Measurements from ENCODE around the gene SLC6A2.

Gene SLC6A2

DNA sequence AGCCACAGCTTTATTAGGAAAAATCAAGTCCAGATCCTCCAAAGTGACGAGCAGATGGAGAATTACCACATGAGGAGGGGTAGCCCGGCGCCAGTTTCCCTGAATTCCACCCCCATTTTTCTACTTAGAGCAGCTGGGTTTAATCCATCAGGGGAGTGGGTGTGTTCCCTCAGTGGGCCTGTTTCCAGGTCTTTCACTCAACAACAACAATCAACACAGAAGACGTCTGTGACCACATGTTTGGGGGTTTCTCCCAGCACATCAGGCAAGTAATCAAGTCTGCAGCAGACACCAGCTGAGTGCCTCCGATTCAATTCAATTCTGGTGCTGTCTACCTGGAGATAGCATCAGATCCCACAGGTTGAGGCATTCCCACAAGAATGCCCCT is 6.8 kb downstream of the SLC6A2 start:
- H3K4me3 ChIP-seq (ENCODE audit: low read length), result no peak overlapping the region
- H3K36me3 ChIP-seq (ENCODE audit: insufficient read depth, low read length), result no peaks in the 10 kb centered on the region
- H3K9me3 ChIP-seq (ENCODE audit: insufficient read depth, low read depth, low read length), result no peaks in the 10 kb centered on the region
- WGBS, result 89% methylated on average over 5 of the region's 5 CpGs
- no peak overlapping the region for H3K27ac ChIP-seq (ENCODE audit: low read depth, low read length)
- H3K4me1 ChIP-seq (ENCODE audit: insufficient read depth, low read length), result no peaks in the 10 kb centered on the region
- peaks cover 30% of the 10 kb centered on the region for H3K27me3 ChIP-seq (ENCODE audit: insufficient read depth, low read length)
- no peak overlapping the region for H3K9ac ChIP-seq (ENCODE audit: low read depth, low read length)

DNA sequence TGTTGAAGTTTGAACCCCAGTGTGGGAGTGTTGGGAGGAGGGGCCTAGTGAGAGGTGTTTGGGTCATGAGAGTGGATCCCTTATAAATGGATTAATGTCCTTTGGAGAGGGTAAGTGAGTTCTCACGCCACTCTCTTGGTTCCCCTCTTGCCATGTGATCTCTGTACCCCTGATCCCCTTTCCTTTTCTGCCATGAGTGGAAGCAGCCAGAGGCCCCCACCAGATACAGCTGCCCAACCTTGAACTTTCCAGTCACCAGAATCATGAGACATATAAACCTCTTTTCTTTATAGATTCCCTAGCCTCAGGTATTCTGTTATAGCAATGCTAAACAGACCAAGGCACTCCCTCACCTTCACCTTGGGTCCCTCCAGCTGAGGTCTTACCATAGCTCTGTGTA is 7.4 kb downstream of the SLC6A2 start:
- 92% methylated on average over 1 of the region's 1 CpG for WGBS
- no peaks in the 10 kb centered on the region for H3K9me3 ChIP-seq (ENCODE audit: insufficient read depth, low read depth, low read length)
- no peak overlapping the region for H3K4me3 ChIP-seq (ENCODE audit: low read length)
- H3K27me3 ChIP-seq (ENCODE audit: insufficient read depth, low read length), result peaks cover 24% of the 10 kb centered on the region
- no peak overlapping the region for H3K9ac ChIP-seq (ENCODE audit: low read depth, low read length)
- no peak overlapping the region for H3K27ac ChIP-seq (ENCODE audit: low read depth, low read length)
- peaks cover 3% of the 10 kb centered on the region for H3K4me1 ChIP-seq (ENCODE audit: insufficient read depth, low read length)
- no peaks in the 10 kb centered on the region for H3K36me3 ChIP-seq (ENCODE audit: insufficient read depth, low read length)

DNA sequence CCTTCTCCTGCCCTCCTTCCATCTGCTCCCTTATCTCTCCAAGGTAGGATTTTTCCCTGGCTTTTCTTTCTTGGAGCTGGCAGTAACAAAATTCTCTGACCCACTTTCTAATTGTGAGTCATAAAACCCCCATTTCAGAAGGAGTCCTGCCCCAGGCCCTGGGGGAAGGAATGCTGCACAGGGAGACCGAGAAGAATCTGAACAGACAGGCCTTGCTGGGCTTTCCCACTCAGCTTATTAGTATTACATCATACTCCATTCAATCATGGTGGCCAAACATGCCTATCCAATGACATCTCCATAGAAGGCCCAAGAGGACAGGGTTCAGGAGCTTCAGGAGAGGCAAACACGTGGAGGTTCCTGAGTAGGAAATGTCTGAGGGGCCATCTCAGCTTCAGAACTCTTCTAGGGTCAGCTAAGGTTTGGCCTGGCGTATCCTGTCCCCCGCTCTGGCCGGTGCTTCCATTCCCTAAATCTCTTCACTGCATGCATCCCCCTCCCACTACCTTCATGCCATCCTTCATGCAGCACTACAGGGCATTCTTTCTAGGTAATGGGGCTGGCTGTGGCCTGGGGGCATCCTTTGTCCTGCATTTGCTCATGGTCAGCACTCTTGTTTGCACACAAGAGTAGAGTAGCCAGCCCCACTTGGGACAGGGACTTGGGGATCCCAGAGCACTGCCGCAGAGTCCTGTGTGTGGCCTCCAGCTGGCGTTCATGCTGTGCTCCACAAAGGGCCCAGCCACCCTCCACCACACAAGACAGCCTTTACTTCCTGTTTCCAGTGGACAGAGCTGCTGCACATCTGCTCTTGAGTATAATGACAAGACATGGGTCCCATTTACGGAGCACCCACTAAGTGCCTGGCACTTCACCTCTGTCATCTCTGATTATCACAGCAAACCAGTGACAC is 8.2 kb downstream of the SLC6A2 start:
- peaks cover 16% of the 10 kb centered on the region for H3K27me3 ChIP-seq (ENCODE audit: insufficient read depth, low read length)
- WGBS, result 84% methylated on average over 8 of the region's 8 CpGs
- no peaks in the 10 kb centered on the region for H3K9me3 ChIP-seq (ENCODE audit: insufficient read depth, low read depth, low read length)
- H3K36me3 ChIP-seq (ENCODE audit: insufficient read depth, low read length), result no peaks in the 10 kb centered on the region
- peaks cover 8% of the 10 kb centered on the region for H3K4me1 ChIP-seq (ENCODE audit: insufficient read depth, low read length)
- H3K9ac ChIP-seq (ENCODE audit: low read depth, low read length), result no peak overlapping the region
- no peak overlapping the region for H3K27ac ChIP-seq (ENCODE audit: low read depth, low read length)
- H3K4me3 ChIP-seq (ENCODE audit: low read length), result no peak overlapping the region

DNA sequence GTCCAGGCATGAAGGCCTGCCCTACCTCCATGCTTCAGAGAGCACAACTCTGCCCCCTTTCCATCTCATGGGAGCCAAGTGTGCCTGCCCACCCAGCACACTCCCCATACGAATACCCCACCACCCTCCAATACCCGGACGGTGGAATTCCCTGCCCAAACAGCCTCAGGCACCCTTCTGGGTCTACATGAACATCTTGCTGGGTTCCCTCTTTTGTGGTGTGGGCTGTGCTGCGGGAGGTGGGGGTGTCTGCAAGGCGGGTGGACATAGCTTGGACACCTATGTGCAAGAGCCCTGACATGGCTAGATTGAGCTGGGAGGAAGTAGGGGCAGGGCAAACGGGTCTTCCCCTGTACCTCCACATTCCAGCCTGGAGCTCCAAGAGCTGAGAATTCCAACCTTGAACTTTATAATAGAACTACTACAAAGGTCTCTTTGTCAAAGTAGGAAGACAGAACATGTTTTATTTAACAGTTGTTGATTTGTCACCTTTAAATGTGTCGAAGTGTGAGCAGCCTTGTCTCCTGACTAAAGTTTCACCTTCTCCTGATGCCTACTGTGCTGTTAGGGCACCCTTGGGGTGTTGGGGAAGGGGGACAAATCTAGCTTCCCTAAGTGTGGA is 9.1 kb downstream of the SLC6A2 start:
- Histone ChIP-seq H3K27me3 (ENCODE audit: insufficient read depth, low read length) (0 out of 2 replicates have a peak, but pooled peaks cover 8% of the 10 kb centered on the region), H3K27ac (ENCODE audit: low read depth, low read length) (no peak overlapping the region)
- 93% methylated on average over 7 of the region's 7 CpGs for WGBS

DNA sequence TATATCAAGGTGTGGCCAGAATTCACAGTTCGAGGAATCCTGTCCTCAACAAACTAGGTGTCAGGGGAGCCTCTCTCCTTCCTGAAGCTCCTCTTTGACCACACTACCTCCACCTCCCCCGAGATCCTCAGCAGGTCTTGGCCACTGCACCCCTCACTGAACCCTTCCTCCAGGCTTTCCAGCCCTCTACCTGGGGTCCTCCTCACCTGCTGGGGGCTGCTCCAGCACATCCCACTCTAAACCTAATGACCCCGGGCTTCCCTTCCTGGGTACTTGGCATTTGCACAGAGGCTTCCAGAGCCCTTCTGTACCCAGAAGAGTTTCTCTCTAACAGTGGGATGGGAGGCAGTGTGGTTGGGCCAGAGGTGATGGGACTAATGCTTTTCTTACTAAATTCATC is 9.7 kb downstream of the SLC6A2 start:
- Histone ChIP-seq H3K36me3 (ENCODE audit: insufficient read depth, low read length) (no peaks in the 10 kb centered on the region), H3K9ac (ENCODE audit: low read depth, low read length) (no peak overlapping the region), H3K4me1 (ENCODE audit: insufficient read depth, low read length) (peaks cover 8% of the 10 kb centered on the region), H3K27me3 (ENCODE audit: insufficient read depth, low read length) (0 out of 2 replicates have a peak, but pooled peaks cover 3% of the 10 kb centered on the region), H3K9me3 (ENCODE audit: insufficient read depth, low read depth, low read length) (no peaks in the 10 kb centered on the region), H3K27ac (ENCODE audit: low read depth, low read length) (no peak overlapping the region), H3K4me3 (ENCODE audit: low read length) (no peak overlapping the region)
- 92% methylated on average over 3 of the region's 3 CpGs for WGBS

More for the DNA sequence above, 9.1 kb downstream of the SLC6A2 start:
- H3K4me1 ChIP-seq (ENCODE audit: insufficient read depth, low read length), result peaks cover 8% of the 10 kb centered on the region
- no peaks in the 10 kb centered on the region for H3K9me3 ChIP-seq (ENCODE audit: insufficient read depth, low read depth, low read length)
- no peak overlapping the region for H3K9ac ChIP-seq (ENCODE audit: low read depth, low read length)
- H3K36me3 ChIP-seq (ENCODE audit: insufficient read depth, low read length), result no peaks in the 10 kb centered on the region
- no peak overlapping the region for H3K4me3 ChIP-seq (ENCODE audit: low read length)

DNA sequence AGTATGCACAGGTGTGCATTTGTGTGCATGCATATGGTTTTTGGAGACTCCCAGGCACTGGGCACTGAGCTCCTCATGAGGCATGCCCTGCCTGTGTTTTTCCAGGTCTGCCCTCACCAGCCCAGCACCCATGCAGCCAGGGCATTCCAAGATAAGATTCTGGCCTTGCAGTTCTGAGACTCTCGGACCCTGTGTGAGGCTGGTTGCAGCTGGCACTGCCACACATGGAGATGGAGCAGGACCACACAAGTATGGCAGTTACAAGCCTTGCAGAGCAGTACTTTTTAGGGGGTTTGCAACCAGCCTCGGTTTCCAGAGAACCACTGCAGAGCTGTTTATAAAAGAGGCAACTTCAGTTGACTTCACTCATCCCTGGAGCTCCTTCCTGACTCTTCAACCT is 10.2 kb downstream of the SLC6A2 start:
- H3K9me3 ChIP-seq (ENCODE audit: insufficient read depth, low read depth, low read length), result no peaks in the 10 kb centered on the region
- H3K4me3 ChIP-seq (ENCODE audit: low read length), result no peak overlapping the region
- H3K36me3 ChIP-seq (ENCODE audit: insufficient read depth, low read length), result no peaks in the 10 kb centered on the region
- no peak overlapping the region for H3K9ac ChIP-seq (ENCODE audit: low read depth, low read length)
- H3K27ac ChIP-seq (ENCODE audit: low read depth, low read length), result no peak overlapping the region
- H3K27me3 ChIP-seq (ENCODE audit: insufficient read depth, low read length), result no peaks in the 10 kb centered on the region
- peaks cover 8% of the 10 kb centered on the region for H3K4me1 ChIP-seq (ENCODE audit: insufficient read depth, low read length)
- 87% methylated on average over 2 of the region's 2 CpGs for WGBS

DNA sequence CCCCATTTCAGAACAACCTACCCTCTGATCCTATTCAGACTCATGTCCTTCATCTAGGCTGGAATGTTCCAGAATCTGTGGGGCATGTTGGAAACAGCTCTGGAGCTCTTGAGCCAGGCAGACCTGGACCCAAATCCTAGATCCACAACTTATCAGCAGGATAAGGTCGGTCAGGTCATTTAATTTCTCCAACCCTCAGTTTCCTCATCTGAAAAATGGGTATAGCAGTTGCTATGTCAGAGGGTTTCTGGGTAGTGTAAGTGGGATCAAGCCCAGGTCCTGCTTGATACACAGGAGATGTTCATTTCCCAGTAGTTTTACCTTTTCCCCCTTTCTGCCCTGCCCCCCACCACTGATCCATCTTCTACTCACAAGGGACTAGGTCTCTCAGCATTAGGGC is 12.0 kb downstream of the SLC6A2 start:
- no peaks in the 10 kb centered on the region for H3K9me3 ChIP-seq (ENCODE audit: insufficient read depth, low read depth, low read length)
- WGBS, result 100% methylated on average over 1 of the region's 1 CpG
- H3K9ac ChIP-seq (ENCODE audit: low read depth, low read length), result no peak overlapping the region
- H3K36me3 ChIP-seq (ENCODE audit: insufficient read depth, low read length), result no peaks in the 10 kb centered on the region
- H3K4me1 ChIP-seq (ENCODE audit: insufficient read depth, low read length), result peaks cover 8% of the 10 kb centered on the region
- no peak overlapping the region for H3K4me3 ChIP-seq (ENCODE audit: low read length)
- no peak overlapping the region for H3K27ac ChIP-seq (ENCODE audit: low read depth, low read length)
- no peaks in the 10 kb centered on the region for H3K27me3 ChIP-seq (ENCODE audit: insufficient read depth, low read length)

DNA sequence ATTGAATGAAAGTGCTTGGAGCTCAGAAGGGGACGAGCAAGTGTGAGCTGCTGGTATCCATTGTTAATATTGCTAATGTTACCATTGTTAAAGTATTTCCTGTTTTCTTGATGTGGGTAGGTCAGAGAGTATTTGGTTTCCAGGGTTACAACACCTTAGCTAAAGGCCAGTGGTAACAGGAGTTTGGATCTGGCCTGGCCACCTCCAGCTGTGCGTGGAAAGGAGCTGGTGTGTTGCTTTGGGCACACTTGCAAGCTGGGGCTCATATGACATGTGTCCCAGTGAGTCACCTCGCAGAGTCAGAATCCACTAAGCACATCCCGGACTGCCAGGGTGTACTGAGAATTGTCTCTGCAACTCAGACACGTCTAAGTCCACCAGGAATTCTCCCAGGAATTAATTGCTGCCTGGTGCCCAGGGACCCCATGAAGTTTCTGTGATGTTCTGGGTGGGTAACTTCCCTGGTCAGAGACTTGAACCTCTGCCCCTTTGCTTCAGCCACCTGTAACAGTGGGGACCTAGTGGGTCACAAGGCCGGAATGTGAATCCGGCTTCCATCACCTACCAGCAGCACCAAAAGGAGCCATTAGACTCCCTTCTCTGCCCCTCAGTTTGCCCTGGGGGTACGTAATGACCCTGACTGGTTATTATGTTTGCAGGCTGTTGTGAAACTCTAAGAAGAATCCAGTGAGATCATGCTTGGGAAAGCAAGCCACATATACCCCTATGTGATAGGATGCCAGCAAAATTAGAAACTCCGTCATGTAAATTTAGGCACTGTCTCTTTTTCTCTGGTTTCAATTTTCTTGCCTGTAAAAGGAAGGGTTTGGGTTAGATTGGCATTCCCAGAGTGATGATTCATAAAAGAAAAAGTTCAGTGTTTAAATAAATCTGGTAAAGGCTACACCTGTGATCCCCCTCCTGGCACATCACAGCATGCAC is 12.8 kb downstream of the SLC6A2 start:
- Histone ChIP-seq H3K9me3 (ENCODE audit: insufficient read depth, low read depth, low read length) (no peaks in the 10 kb centered on the region), H3K4me1 (ENCODE audit: insufficient read depth, low read length) (peaks cover 8% of the 10 kb centered on the region), H3K4me3 (ENCODE audit: low read length) (no peak overlapping the region), H3K9ac (ENCODE audit: low read depth, low read length) (no peak overlapping the region), H3K27me3 (ENCODE audit: insufficient read depth, low read length) (no peaks in the 10 kb centered on the region), H3K36me3 (ENCODE audit: insufficient read depth, low read length) (no peaks in the 10 kb centered on the region), H3K27ac (ENCODE audit: low read depth, low read length) (no peak overlapping the region)
- 86% methylated on average over 8 of the region's 9 CpGs for WGBS

DNA sequence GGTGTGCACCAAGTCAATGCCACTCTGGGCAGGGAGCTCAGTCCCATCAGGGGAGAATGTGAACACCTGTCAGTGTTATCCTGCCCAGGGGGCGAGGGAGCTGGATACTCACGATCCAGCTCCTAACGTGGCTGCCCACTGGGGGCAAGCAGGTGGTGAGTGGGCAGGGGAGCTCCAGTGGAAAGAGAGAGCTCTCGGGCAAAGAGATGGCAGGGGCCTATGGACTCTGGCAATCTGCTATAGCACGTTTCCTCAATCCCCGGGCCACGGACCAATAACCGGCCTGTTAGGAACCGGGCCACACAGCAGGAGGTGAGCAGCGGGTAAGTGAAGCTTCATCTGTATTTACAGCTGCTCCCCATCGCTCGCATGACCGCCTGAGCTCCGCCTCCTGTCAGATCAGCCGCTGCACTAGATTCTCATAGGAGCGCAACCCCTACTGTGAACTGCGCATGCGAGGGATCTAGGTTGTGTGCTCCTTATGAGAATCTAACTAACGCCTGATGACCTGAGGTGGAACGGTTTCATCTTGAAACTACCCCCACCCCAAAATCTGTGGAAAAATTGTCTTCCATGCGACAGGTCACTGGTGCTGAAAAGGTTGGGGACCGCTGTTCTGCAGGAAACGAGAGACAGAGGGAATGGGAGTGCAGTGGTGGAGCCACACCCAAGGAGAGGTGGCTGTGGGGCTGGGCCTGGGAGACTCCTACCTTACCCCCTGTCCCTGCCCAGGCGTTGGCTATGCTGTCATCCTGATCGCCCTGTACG is 15.6 kb downstream of the SLC6A2 start:
- 92% methylated on average over 26 of the region's 26 CpGs for WGBS
- no peak overlapping the region for H3K4me3 ChIP-seq (ENCODE audit: low read length)
- H3K9ac ChIP-seq (ENCODE audit: low read depth, low read length), result no peak overlapping the region
- no peaks in the 10 kb centered on the region for H3K27me3 ChIP-seq (ENCODE audit: insufficient read depth, low read length)
- H3K9me3 ChIP-seq (ENCODE audit: insufficient read depth, low read depth, low read length), result no peaks in the 10 kb centered on the region
- H3K36me3 ChIP-seq (ENCODE audit: insufficient read depth, low read length), result no peaks in the 10 kb centered on the region
- peaks cover 8% of the 10 kb centered on the region for H3K4me1 ChIP-seq (ENCODE audit: insufficient read depth, low read length)
- no peak overlapping the region for H3K27ac ChIP-seq (ENCODE audit: low read depth, low read length)

DNA sequence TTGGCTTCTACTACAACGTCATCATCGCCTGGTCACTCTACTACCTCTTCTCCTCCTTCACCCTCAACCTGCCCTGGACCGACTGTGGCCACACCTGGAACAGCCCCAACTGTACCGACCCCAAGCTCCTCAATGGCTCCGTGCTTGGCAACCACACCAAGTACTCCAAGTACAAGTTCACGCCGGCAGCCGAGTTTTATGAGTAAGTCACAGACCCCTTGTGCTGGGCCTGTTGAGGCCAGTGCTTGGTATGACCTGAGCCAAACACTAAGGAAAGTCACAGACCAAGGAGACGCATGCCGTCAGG is 16.1 kb downstream of the SLC6A2 start:
- peaks cover 8% of the 10 kb centered on the region for H3K4me1 ChIP-seq (ENCODE audit: insufficient read depth, low read length)
- no peak overlapping the region for H3K4me3 ChIP-seq (ENCODE audit: low read length)
- 97% methylated on average over 10 of the region's 10 CpGs for WGBS
- no peak overlapping the region for H3K27ac ChIP-seq (ENCODE audit: low read depth, low read length)
- no peaks in the 10 kb centered on the region for H3K9me3 ChIP-seq (ENCODE audit: insufficient read depth, low read depth, low read length)
- no peak overlapping the region for H3K9ac ChIP-seq (ENCODE audit: low read depth, low read length)
- no peaks in the 10 kb centered on the region for H3K27me3 ChIP-seq (ENCODE audit: insufficient read depth, low read length)
- H3K36me3 ChIP-seq (ENCODE audit: insufficient read depth, low read length), result no peaks in the 10 kb centered on the region

Data from HUES64 (cell line).